Measurements from ENCODE around the gene CSPG5.

The CSPG5 gene

DNA sequence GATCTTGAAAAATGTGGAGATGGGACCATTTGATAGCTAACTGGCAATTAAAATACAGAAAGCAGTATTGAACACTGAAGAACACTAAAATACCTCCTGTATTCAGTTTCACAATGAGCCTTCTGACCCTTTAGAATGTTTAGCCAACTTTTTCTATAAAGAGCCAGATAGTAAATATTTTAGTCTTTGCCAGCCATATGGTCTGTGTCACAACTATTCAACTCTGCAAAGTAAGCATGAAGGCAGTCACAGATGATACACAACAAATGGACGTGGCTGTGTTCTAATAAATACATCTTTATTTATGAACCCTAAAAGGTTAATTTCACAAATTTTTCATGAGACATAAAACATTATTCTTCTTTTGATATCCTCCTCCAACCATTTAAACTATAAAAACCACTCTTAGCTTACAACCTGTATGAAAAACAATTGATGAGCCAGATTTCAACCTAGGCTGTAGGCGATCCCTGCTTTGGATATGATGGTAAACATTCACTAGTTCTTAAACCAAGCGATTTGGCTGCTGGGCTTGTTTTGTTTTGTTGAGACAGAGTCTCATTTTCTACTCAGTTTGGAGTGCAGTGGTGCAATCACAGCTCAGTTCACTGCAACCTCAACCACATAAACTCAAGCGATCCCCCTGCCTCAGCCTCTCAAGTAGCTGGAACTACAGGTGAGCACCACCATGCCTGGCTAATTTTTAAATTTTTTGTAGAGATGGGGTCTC, 13.6 kb upstream of the CSPG5 start:
- no peak for TF ChIP-seq CTCF (IDR thresholded peaks at IDR 0.05; ENCODE audit: low read depth, low read length, missing control alignments)
- no peak for DNase-seq
- in situ Hi-C loops (cut with HindIII; ENCODE audit: low pct_ligation_motif_present, low sequenced_read_pairs): no loop called here
- H3K27me3 ChIP-seq (replicated peaks): no peaks in the 10 kb centered on the region
- no peak overlapping the region for H3K4me3 ChIP-seq (ENCODE audit: low read depth, low read length)
- H3K36me3 ChIP-seq (replicated peaks): peaks cover 29% of the 10 kb centered on the region
- H3K27ac ChIP-seq: no peak overlapping the region

DNA sequence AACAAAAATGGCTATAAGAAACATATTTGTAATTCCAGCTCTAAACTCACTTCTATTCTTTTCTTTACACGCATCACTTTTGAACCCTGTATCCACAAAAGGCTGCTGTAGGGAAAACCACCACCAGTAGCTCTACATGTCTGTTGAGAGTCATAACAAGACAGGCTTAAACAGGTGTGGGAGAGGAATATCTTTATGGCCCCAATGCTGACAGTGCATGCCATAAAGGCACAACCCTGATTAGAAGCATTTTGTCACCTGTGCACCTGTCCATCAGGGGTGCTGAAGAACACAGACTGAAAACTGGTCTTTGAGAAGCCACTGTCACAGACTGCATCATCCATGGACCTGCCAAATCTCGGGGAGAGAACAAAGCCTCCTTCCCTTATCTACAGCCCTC, 11.6 kb upstream of the CSPG5 start:
- in situ Hi-C loops (cut with HindIII; ENCODE audit: low pct_ligation_motif_present, low sequenced_read_pairs): no loop called here
- Histone ChIP-seq H3K4me3 (ENCODE audit: low read depth, low read length) (no peak overlapping the region), H3K36me3 (replicated peaks) (peaks cover 47% of the 10 kb centered on the region), H3K27me3 (replicated peaks) (no peaks in the 10 kb centered on the region), H3K27ac (no peak overlapping the region)
- no peak for TF ChIP-seq CTCF (IDR thresholded peaks at IDR 0.05; ENCODE audit: low read depth, low read length, missing control alignments)
- DNase-seq: no peak

- TF ChIP-seq CTCF (IDR thresholded peaks at IDR 0.05; ENCODE audit: low read depth, low read length, missing control alignments): no peak
- in situ Hi-C loops (cut with HindIII; ENCODE audit: low pct_ligation_motif_present, low sequenced_read_pairs): no loop called here
- H3K36me3 ChIP-seq (replicated peaks): peaks cover 39% of the 10 kb centered on the region
Measured at GRCh38 chr3:47588587-47588986, 9.9 kb upstream of the CSPG5 start.

GRCh38 chr3:47588053-47588452, 9.4 kb upstream of the CSPG5 start:
- in situ Hi-C loops (cut with HindIII; ENCODE audit: low pct_ligation_motif_present, low sequenced_read_pairs): no loop called here
- DNase-seq: no peak
- Histone ChIP-seq H3K36me3 (replicated peaks) (peaks cover 37% of the 10 kb centered on the region), H3K27me3 (replicated peaks) (no peaks in the 10 kb centered on the region), H3K27ac (no peak overlapping the region), H3K4me3 (ENCODE audit: low read depth, low read length) (no peak overlapping the region)
- TF ChIP-seq CTCF (IDR thresholded peaks at IDR 0.05; ENCODE audit: low read depth, low read length, missing control alignments): no peak

More at GRCh38 chr3:47588587-47588986, 9.9 kb upstream of the CSPG5 start:
- Histone ChIP-seq H3K4me3 (ENCODE audit: low read depth, low read length) (no peak overlapping the region), H3K27ac (no peak overlapping the region), H3K27me3 (replicated peaks) (no peaks in the 10 kb centered on the region)
- DNase-seq: no peak

- Histone ChIP-seq H3K36me3 (replicated peaks) (peaks cover 32% of the 10 kb centered on the region), H3K27me3 (replicated peaks) (no peaks in the 10 kb centered on the region), H3K4me3 (ENCODE audit: low read depth, low read length) (no peak overlapping the region), H3K27ac (no peak overlapping the region)
- no peak for DNase-seq
- TF ChIP-seq CTCF (IDR thresholded peaks at IDR 0.05; ENCODE audit: low read depth, low read length, missing control alignments): no peak
- in situ Hi-C loops (cut with HindIII; ENCODE audit: low pct_ligation_motif_present, low sequenced_read_pairs): no loop called here
Measured at GRCh38 chr3:47586746-47587145, 8.1 kb upstream of the CSPG5 start.

Measured in brain microvascular endothelial cell (primary cell).